Stimulated activated CD4-positive, alpha-beta T cell treated with anti-CD3 and anti-CD28 coated beads, Interleukin-15, amount 100 ng/mL, for 1 hour (primary cell): ENCODE data around the gene BRF1.
"Not testable (repeated sequence)": the region's sequence is repeated elsewhere in the genome, so short reads cannot be mapped to it uniquely, and the experiment has no call there.

Experiments
- DNase-seq, 2 donors: peaks; one replicate each; pipeline ENCODE4 v3.0.0-alpha.2; 2020; ENCODE audit warnings: low read depth in 1 of 2, low spot score in 1 of 2

Gene BRF1

DNA sequence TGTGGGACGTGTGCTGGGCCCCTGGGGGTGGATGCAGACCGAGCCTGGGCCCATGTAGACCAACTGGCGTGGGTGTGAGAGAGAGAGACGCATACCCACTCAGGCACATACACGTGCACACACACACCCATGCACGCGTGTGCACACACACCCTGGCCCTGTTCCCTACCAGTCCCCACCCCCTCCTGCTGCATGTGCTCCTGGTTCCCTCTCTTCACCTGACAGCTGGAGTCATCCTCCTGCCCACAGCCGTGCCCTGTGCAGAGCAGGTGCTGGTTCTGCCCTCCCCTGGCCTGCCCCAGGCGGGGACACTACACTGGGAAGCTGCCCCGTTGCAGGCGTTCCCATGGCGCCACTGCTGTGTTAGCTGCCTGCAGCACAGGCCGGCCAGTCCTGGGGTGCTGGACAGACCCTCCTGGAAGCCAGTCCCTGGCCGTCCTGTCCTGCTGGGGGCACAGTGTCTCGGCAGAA, 32.3 kb upstream of the BRF1 start:
- no peak for DNase-seq

GRCh38 chr14:105332350-105332874, 31.6 kb upstream of the BRF1 start:
- DNase-seq = no peak

DNA sequence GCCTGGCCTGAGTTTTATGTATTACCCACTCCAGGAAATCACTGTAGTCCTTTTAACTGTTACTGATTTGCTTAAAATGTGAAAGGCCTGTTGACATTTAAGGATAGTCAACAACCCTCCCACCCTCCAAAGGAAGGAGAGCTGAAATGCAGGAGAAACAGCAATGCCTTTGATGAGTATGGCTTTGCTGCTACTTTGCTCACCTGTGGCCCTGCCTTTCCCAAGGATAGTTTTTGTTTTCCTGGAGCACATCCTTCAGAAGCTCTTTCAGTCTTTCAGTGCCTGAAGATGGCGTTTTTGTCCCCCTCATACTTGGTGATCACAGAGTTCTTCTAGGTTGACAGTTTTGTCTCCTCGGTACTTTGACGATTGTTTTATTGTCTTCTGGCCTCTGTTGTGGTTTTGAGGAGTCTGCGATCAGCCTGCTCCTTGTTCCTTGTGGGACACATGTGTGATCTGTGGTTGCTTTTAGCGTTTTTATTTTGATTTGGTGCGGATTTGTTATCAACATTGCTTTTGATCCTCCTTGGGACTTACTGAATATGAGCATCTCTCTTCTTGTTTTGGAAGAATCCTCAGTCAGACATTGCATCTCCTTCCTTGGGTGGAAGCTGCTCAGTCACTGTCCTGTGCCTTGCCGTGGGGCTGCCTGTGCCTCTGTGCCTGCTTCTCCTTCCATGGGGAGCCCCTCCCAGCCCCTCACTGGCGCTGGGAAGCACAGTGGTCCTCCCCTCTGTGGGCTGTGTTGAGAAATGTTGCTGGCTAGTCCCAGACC, 31.0 kb upstream of the BRF1 start:
- DNase-seq = no peak

DNA sequence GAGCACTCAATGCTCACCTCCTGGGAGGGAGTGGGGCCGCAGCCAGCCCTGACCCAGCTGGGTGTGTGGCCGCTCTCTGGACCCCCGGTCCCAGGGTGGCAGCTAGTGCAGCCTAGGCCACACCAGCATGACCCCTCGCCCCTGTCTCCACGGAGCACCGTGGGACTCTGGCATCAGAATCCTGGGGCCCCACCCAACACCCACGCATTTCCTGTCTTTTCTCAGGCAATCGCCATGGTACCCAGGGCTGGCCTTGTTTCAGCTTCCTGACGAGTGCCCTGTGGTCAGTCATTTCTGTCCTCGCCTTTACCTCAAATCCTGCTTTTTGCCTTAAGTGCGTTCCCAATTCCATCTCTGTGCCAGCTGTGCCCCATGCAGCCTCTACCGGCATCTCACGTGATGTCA, 29.7 kb upstream of the BRF1 start:
- no peak for DNase-seq

DNA sequence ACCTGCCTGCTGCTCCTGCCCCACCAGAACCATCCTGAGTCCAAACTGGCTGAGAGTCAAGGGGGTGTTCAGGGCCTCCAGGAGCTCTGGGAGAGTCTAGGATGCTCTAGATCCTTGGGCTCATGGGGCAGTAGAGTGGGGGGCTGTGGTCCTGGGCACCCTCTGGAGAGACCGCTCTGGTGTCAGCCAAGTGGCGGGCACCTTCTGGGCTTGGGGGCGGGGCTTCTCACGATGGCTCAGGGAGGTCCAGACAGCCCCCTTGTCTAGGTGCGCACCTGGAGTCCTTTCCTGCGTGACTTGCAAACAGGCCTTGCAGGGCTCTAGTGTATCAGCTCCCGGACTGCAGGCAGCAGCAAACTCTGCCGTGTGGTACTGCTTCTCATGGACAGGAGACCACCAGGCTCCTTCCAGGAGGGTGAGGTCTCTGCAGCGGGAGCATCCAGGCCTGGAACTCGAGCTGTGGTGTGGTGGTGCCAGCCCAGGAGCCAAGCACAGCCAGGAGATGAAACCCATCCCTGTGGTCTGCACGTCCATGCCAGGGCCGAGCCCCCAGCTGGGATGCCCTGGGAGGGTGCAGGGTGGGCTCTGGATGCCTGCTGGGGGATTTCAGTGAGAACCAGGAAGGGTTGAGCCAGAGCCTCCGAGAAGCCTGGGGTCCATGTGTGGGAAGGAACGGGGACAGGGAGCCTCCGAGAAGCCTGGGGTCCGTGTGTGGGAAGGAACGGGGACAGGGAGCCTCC, 28.8 kb upstream of the BRF1 start:
- no peak for DNase-seq

DNA sequence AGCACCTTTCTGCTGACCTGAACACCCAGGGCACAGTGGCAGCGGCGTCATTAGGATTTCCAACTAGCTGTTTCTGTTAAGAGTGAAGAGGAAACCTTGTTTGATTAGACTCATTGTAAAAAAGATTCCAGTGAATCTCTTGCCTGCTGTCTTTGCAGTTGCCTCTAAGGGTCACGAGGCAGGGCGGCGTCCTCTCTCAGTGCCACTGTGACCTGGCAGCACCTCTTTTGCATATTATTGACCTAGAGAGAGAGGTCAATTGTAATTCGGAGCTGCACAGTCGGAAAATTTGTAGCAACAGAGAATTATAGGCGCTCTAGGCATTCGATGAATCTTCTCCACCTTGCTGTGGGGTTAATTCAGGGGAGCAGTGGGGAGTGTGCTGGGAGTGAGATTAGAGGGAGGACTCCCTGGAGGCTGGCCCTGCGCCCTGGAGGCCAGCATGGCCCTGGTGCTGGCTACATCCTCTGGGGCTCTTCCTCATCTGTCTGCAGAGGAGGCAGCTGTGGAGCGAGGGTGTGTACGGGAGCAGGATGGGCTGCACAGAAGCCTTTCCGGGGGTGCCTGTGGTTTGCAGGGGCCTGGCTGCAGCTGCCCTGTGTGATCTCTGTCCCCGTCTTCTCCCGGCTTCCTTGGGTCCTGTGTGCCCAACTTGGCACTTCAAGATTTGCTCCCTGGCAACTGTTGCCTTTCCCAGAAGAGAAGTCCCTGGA, 28.0 kb upstream of the BRF1 start:
- DNase-seq = no peak

DNA sequence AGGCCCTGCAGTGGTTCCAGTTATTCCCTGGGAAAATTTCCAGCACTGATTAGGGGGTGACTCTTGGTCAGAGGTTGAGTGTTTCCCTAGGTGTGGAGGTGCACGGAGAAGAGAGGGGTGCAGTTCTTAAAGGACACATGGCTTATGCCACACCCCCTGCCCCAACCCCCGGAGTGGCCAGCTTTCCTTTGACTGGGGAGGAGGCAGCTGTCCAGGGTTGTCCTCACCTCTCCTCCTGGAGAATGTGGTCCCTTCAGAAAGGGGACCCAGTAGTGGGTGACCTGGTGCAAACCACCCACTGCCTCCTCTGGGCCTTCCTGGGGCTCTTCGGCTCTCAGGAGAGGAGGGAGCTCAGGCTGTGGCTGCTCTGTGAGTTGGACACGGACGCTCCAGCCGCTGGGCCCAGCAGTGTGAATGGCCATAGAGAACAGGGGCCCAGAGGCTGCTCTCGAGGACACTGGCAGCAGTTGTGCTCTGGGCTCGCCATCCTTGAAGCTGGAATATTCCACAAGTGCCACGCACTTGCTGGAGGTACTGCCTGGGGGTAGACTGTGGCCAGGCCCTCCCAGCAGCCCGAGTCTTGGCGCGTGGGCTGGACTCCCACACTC, 27.4 kb upstream of the BRF1 start:
- DNase-seq = no peak

- not testable (repeated sequence) for DNase-seq
These were observed 26.9 kb upstream of the BRF1 start for GRCh38 chr14:105327695-105328045.

DNA sequence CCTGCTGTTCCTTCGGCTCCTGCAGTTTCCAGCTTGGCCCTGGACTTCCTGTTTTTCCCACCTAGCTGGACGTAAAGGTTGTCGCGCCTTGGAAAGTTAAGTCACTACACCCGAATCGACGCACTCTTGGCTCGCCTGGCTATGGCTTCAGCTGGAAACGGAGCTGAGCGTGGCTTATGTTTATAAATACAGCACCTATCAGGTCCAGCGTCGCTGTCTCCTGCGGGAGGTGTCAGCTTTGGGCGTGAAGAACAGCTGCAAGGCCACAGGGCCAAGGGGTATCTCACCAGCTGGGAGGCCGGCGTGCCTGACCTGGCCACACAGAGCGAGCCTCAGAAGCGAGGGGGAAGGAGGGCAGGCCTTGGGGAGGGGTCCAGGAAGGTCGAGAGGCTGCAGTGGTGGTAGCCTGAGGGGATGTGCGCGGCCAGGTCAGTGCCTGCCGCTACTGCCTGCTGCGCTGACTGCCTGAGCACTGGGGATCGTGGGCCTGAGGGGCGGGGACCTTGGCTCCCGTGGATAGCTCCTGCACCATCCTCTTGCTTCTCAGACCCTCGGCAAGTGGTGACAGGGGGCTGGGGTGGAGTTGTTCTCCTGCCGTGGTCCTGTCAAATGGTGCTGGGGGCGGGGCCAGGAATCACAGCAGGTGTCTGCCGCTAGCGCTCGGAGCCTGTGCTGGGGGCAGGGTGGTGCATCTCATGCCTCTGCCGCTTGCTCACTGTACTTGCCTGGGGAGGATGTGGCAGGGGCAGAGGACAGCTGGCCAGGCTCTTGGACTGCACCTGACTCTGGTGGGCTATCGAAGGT, 26.3 kb upstream of the BRF1 start:
- no peak for DNase-seq

- DNase-seq = no peak
These were observed 25.7 kb upstream of the BRF1 start for GRCh38 chr14:105326568-105326867.

DNA sequence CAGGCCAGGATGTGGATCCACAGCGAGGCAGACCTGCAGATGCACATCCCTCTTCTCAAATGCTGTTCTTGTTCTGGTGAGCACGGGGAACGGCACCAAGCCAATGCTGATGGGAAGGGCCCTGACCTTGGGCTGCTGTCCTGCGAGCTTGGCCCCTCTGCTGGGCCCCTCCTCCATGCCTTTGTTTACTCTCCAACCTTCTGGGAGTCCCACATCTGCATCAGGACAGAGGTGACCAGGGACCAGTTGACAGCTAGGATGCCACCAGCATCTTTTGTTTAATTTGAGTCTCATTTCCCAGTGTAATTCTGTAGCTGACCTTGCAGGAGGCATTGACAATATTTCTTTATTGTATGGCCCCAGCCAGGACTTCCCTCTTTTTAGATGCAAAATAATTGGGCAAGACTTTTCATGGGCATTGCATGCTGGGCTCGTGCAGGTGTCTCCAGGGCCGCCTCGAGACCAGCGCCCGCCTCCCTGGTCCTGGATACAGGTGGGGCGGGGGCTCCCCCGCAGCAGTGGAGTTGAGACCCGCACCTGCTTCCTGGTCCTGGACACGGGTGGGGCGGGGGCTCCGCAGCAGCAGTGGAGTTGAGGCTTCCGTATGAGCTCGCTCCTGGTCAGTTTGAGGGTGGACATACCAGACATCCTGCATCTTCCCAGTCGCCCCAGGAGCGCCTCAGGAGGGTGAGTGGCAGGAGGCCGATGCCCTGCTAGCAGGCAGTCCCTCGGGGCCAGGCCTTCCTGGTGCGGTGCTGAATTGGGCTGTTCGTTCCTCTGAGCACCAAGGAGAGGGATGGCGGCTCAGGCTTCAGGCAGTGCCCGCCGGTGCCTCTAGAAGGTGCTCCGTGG, 25.1 kb upstream of the BRF1 start:
- DNase-seq = no peak

DNA sequence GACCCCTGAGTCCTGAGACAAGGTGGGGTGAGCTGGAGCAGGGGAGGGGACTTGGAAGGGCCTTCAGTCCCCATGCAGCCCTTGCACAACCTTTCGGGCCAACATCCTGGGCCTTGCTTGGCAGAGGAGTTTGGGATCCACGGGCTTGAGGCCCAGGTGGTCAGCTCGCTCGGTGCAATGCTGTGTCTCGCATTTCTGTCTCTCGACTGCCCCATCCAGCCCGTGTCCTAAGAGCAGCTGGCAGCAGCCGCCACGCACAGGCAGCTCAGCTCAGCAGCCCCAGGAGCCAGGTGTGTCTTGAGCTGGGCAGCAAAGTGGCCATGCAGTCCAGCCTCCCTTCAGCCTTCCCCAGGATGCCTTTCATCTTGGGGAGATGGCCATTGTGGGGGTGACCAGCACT, 24.5 kb upstream of the BRF1 start:
- DNase-seq = no peak

DNA sequence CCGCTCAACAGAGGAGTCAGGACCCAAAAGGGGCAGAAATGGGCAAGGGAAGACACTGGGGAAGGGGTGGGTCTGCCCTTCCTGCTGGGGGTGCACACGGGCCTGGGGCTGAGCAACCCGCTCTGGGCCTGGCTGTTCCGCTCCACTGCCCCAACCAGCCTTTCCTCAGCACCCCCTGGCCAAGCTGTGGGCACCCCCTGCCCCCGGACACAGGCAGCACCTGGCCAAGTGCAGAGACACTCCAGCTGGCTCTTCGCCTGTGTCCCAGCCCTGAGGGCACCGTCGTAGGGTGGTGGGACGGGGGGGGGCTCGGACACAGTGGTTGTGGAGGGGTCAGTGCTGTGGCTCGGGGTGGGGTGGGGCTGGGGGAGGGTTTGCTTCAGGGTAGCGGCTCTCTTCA, 24.1 kb upstream of the BRF1 start:
- DNase-seq = no peak

DNA sequence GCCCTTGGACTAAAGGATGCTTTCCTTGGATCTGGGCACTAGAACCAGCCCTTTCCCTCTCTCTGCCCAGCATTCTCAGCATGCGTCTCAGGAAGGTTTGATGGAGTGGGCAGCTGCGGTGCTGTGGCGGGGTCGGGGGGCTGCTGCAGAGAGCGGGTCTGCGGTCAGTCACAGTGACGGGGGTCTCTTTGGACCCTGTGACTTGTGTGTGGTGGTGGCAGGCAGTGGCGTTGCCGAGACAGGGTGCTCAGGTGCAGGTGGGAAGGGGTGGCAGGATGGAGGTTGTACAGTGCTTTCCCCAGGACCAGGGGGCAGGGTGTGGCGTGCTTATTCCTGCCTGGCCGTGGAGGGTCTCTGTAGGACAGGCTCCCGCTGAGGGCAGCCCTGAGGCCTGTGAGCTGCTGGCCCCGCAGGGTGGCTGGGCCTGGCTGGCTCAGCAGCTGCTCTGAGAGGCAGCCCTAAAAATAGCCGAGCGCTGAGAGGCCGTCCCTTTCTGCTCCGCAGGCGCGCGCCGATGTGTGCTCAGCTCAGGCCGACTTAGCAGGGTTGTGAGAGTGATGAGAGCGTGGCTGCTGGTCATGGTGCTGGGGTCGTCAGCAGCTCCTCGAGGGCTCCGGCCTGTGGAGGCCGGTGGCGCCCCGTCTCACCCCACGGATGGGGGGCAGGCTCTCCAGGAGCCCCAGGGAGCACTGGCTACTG, 23.4 kb upstream of the BRF1 start:
- no peak for DNase-seq

DNA sequence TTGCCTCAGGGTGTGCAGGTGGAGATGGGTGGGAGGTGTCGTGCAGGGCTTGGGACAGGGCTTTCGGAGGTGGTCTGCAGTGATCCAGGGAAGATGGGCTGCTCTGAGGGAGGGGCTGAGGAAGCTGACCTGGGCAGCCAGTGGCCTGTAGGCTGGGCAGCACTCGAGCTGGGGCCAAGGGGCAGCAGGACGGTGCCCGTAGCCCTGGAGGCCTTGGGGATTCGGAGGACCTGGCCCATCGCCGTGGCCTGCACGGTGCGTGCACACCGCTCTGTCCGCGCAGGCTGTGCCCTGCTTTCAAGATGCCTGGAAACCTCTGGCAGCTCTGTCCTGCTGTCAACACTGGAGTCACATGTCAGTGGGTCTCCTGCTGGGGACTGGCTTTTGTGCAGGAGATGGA, 22.9 kb upstream of the BRF1 start:
- DNase-seq = no peak

GRCh38 chr14:105322791-105323556, 22.2 kb upstream of the BRF1 start:
- no peak for DNase-seq

DNA sequence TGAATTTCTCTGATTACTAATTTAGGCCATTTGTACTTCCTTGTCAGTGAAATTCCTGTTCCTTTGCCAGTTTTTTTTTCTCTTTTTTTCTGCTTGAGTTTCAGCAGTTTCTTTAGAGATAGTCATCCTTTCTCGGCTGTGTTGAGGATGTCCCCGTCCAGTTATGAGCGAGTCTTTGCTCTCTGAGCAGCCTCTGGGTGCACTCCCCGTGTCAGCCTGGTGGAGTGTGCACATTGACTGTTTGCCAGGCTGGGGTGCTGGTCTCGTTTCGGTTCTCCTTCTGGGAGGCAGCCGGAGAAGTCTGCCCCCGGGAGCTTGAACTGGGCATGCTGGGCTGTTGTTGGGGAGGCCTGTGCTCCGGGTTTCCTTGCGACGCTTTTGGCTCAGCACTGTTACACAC, 16.7 kb upstream of the BRF1 start:
- no peak for DNase-seq

GRCh38 chr14:105316968-105317510, 16.2 kb upstream of the BRF1 start:
- no peak for DNase-seq
